IPS-20b (cell line): ENCODE measurements around the gene HHIP.

Source experiments
- H3K27ac ChIP-seq: one replicate; pipeline ENCODE4 v1.5.1; 2013; ENCODE audit warnings: low read length
- H3K27me3 ChIP-seq: 2 replicates; pipeline ENCODE4 v1.6.1; 2013; ENCODE audit warnings: mild to moderate bottlenecking, low read length, inconsistent platforms; ENCODE audit not compliant: insufficient read depth
- H3K36me3 ChIP-seq: 2 replicates; pipeline ENCODE4 v1.6.1; 2013; ENCODE audit warnings: low read depth, mild to moderate bottlenecking, inconsistent platforms, low read length, moderate library complexity; ENCODE audit not compliant: insufficient read depth
- H3K4me1 ChIP-seq: 2 replicates; pipeline ENCODE4 v1.6.1; 2013; ENCODE audit warnings: mild to moderate bottlenecking, control low read depth, inconsistent platforms, low read length, moderate library complexity; ENCODE audit not compliant: insufficient read depth
- H3K4me3 ChIP-seq: 2 replicates; pipeline ENCODE4 v1.5.1; 2013; ENCODE audit warnings: mild to moderate bottlenecking, low read length, inconsistent platforms
- H3K9ac ChIP-seq: 2 replicates; pipeline ENCODE4 v1.6.1; 2013; ENCODE audit warnings: low read depth, mild to moderate bottlenecking, inconsistent platforms, low read length, moderate library complexity
- H3K9me3 ChIP-seq: 2 replicates; pipeline ENCODE4 v1.6.1; 2013; ENCODE audit warnings: mild to moderate bottlenecking, low read depth, low read length, inconsistent platforms; ENCODE audit not compliant: insufficient read depth

Gene HHIP, protein sequence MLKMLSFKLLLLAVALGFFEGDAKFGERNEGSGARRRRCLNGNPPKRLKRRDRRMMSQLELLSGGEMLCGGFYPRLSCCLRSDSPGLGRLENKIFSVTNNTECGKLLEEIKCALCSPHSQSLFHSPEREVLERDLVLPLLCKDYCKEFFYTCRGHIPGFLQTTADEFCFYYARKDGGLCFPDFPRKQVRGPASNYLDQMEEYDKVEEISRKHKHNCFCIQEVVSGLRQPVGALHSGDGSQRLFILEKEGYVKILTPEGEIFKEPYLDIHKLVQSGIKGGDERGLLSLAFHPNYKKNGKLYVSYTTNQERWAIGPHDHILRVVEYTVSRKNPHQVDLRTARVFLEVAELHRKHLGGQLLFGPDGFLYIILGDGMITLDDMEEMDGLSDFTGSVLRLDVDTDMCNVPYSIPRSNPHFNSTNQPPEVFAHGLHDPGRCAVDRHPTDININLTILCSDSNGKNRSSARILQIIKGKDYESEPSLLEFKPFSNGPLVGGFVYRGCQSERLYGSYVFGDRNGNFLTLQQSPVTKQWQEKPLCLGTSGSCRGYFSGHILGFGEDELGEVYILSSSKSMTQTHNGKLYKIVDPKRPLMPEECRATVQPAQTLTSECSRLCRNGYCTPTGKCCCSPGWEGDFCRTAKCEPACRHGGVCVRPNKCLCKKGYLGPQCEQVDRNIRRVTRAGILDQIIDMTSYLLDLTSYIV

GRCh38 chr4:144645631-144646522 is at the start of gene HHIP:
Gene HHIP (plus strand): TSS chr4:144646156. CDS start chr4:144646676, 520 bp downstream.
- Histone ChIP-seq H3K27ac (no peak within 1 kb of the TSS), H3K4me3 (peak within 1 kb of the TSS; percentile 70), H3K36me3 (no peaks in the 10 kb centered on the region), H3K27me3 (peaks cover 80% of the 10 kb centered on the region), H3K4me1 (peaks cover 31% of the 10 kb centered on the region), H3K9ac (no peak within 1 kb of the TSS), H3K9me3 (no peaks in the 10 kb centered on the region)

- H3K27me3 ChIP-seq = no peaks in the 10 kb centered on the region
- H3K27ac ChIP-seq = no peak overlapping the region
- no peaks in the 10 kb centered on the region for H3K4me1 ChIP-seq
- no peaks in the 10 kb centered on the region for H3K36me3 ChIP-seq
- no peak overlapping the region for H3K9ac ChIP-seq
- H3K9me3 ChIP-seq = no peaks in the 10 kb centered on the region; the same call in 1 of the 2 replicates
- H3K4me3 ChIP-seq = no peak overlapping the region
Measured at GRCh38 chr4:144597171-144597570, 48.8 kb upstream of the HHIP start.

DNA sequence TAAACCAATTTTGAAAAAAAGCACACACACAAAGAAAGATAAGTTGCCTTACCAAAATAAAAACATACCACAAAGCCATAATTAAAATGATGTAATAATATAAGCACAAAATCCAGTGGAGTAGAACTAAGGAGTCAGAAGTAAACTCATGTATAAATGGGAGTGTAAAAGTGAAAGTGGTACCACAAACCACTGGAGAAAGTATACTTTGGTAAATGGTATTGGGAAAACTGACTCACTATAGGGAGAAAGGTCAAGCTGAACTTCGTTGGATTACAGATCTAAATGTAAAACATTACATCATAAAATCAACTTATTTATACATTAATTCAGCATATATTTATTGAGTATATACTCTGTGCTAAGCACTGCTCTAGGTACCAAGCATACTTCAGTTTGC is 46.3 kb upstream of the HHIP start:
- no peak overlapping the region for H3K9ac ChIP-seq
- no peak overlapping the region for H3K4me3 ChIP-seq
- H3K4me1 ChIP-seq = no peaks in the 10 kb centered on the region
- no peaks in the 10 kb centered on the region for H3K9me3 ChIP-seq
- H3K27me3 ChIP-seq = no peaks in the 10 kb centered on the region
- no peak overlapping the region for H3K27ac ChIP-seq
- H3K36me3 ChIP-seq = no peaks in the 10 kb centered on the region

DNA sequence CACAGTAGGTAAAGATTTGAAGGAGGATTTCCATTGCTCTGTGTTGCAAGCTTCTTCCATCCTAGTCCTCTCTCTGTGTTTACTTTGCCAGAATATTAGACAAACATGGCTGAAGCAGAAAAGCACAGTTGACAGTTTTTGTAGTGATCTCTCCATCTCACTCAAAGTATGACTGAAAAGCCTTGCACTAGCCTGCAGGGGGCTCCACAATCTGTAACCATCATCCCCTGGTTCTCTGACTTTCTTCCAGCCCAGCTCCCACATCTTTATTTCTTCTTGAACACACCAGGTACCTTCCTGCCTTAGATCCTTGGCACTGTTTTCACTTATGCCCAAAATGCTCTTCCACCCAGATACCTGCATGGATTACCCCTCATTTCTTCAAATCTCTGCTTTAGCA is 34.1 kb upstream of the HHIP start:
- H3K4me1 ChIP-seq = no peaks in the 10 kb centered on the region
- H3K36me3 ChIP-seq = no peaks in the 10 kb centered on the region
- no peaks in the 10 kb centered on the region for H3K27me3 ChIP-seq
- H3K27ac ChIP-seq = no peak overlapping the region
- H3K9ac ChIP-seq = no peak overlapping the region
- H3K4me3 ChIP-seq = no peak overlapping the region
- H3K9me3 ChIP-seq = no peaks in the 10 kb centered on the region

DNA sequence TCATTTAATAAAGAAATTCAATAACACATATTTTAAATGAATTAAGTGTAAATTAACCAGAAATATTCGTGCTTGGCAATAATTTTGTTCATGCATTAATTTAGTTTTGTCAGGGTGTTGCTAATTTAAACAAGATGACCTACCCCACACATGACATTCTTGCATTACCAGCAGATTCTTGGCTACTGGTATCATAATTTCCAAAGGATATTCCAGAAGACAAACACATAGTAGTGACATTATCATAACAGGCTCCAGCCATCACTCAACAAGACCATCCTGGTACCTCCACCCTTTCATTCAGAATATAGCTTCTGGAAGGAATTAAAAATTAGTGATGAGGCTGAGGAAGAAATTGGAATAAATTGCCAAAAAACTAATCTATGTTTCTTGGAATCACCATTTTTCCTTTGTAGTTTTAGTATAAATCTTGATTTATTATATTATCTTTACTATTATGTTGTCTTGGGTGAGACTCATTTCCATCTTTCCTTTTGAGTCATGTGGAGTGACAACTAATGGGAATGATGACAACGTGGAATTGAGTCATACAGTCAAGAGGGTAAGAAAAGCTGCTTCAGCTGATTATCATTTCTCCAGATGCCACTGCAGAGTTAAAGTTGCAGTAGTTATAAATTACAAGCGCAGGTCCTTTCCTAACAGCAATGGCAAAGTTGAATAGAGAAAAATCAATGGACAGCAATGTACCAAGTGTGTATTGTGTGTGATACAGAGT is 30.9 kb upstream of the HHIP start:
- Histone ChIP-seq H3K4me3 (no peak overlapping the region), H3K4me1 (no peaks in the 10 kb centered on the region), H3K36me3 (no peaks in the 10 kb centered on the region), H3K9me3 (no peaks in the 10 kb centered on the region), H3K9ac (no peak overlapping the region), H3K27me3 (no peaks in the 10 kb centered on the region), H3K27ac (no peak overlapping the region)

- H3K27ac ChIP-seq = no peak overlapping the region
- H3K9me3 ChIP-seq = no peaks in the 10 kb centered on the region
- H3K4me1 ChIP-seq = no peaks in the 10 kb centered on the region
- H3K4me3 ChIP-seq = no peak overlapping the region
- H3K27me3 ChIP-seq = no peaks in the 10 kb centered on the region
- no peak overlapping the region for H3K9ac ChIP-seq
- H3K36me3 ChIP-seq = no peaks in the 10 kb centered on the region
Measured at GRCh38 chr4:144621681-144622080, 24.3 kb upstream of the HHIP start.

- Histone ChIP-seq H3K9ac (no peak overlapping the region), H3K9me3 (no peaks in the 10 kb centered on the region), H3K4me1 (no peaks in the 10 kb centered on the region), H3K27me3 (no peaks in the 10 kb centered on the region), H3K27ac (no peak overlapping the region), H3K36me3 (no peaks in the 10 kb centered on the region), H3K4me3 (no peak overlapping the region)
Measured at GRCh38 chr4:144627663-144628076, 18.3 kb upstream of the HHIP start.

GRCh38 chr4:144633215-144633614 is 12.7 kb upstream of the HHIP start:
- no peaks in the 10 kb centered on the region for H3K27me3 ChIP-seq
- H3K4me3 ChIP-seq = no peak overlapping the region
- H3K4me1 ChIP-seq = no peaks in the 10 kb centered on the region
- H3K36me3 ChIP-seq = no peaks in the 10 kb centered on the region
- H3K9ac ChIP-seq = no peak overlapping the region
- no peak overlapping the region for H3K27ac ChIP-seq
- no peaks in the 10 kb centered on the region for H3K9me3 ChIP-seq

DNA sequence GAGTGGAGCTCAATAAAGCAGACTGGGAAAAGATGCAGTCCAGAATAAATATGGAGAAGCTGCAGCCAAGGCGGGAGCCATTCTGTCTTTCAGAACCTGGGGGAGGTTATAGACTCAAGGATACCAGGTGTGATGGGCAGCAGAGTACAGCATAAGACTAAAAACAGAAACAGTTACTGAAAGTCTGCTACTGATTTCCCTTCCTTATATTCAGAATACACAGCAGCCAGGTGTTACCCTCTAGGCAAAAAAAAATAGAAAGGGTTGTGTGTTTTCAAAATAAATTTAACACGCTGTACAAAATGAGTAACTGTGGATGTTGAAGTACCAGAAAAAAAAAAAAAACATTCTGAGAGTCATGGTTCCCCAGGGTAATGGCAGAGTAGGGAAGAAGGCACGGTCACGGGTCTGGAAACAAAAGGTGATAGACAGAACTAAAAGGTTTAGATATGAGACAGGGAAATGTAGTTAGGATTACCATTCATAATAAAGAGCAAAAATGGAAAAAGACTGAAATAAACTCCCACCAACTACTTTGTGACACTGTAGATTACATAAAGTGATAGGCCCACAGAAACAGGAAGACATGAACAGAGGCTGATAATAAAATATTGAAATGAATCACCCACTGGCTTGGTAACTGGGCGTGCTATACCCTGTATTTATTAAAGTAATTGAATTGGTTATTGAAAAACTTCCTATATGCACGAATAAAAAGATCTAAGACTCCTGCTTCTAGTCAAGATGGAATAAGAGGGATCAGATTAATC is 10.8 kb upstream of the HHIP start:
- Histone ChIP-seq H3K27me3 (no peaks in the 10 kb centered on the region), H3K36me3 (no peaks in the 10 kb centered on the region), H3K9ac (no peak overlapping the region), H3K27ac (no peak overlapping the region), H3K4me1 (no peaks in the 10 kb centered on the region), H3K9me3 (no peaks in the 10 kb centered on the region), H3K4me3 (no peak overlapping the region)

DNA sequence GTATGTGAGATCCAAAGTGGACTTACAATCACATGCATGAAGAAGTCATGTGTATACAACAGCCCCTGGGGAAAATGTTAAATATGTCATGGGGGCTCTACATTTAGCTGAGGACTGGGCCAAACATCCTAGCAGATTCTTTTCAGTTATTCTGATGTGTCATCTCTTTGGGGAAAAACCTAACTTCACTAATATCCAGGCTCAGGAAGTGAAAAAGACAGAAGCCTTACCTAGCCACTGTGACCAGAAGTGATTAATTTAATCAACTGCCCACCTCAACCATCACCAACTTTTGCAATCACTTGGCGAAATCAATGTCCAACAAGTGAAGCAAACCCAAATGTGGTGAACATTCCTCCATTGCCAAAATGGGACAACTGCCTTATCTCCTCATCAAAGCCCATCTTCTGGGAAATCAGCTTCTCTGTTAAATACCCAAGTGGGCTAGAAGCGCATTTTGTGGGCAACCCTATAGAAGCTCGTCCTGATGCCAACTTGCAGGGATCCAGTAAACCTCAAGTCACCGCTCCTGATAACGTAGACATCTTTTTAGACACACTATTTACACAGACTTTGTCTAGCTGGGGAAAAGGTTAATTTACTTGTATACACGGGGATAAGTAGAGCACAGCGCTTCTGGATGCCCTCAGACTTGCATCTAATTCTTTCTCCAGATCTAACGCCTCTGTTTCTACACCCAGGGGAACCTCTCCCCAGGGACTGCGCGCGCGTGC is 1.4 kb upstream of the HHIP start:
- H3K4me3 ChIP-seq = no peak overlapping the region
- no peak overlapping the region for H3K27ac ChIP-seq
- H3K9me3 ChIP-seq = no peaks in the 10 kb centered on the region
- no peak overlapping the region for H3K9ac ChIP-seq
- H3K27me3 ChIP-seq = peaks cover 66% of the 10 kb centered on the region
- H3K36me3 ChIP-seq = no peaks in the 10 kb centered on the region
- H3K4me1 ChIP-seq = peaks cover 17% of the 10 kb centered on the region
